DMS153 treated with DMSO at 0.1 percent for 48 hours (cell line): Measurements from ENCODE around the gene P3H4.

Experiments used
- DNase-seq: peaks from one replicate; lab custom pipeline; 2025; ENCODE audit not compliant: unreplicated experiment; lab: John Stamatoyannopoulos, UW

P3H4 gene

GRCh38 chr17:41772586-41773189, 39.1 kb downstream of the P3H4 start:
- no peak for DNase-seq

GRCh38 chr17:41772218-41772585, 39.5 kb downstream of the P3H4 start:
- peak; percentile 14 for DNase-seq

GRCh38 chr17:41771389-41772206, 40.2 kb downstream of the P3H4 start:
- no peak for DNase-seq

- no peak for DNase-seq
These were observed 41.8 kb downstream of the P3H4 start for GRCh38 chr17:41769985-41770384.

GRCh38 chr17:41769346-41769862, 42.3 kb downstream of the P3H4 start:
- no peak for DNase-seq

- no peak for DNase-seq
These were observed 43.0 kb downstream of the P3H4 start for GRCh38 chr17:41768682-41769288.

GRCh38 chr17:41767324-41768042, 44.3 kb downstream of the P3H4 start:
- no peak for DNase-seq

GRCh38 chr17:41766135-41766534, 45.6 kb downstream of the P3H4 start:
- DNase-seq: no peak

- DNase-seq: no peak
These were observed 48.4 kb downstream of the P3H4 start for GRCh38 chr17:41763327-41763726.

- no peak for DNase-seq
These were observed 48.9 kb downstream of the P3H4 start for GRCh38 chr17:41762841-41763240.

- DNase-seq: no peak
These were observed 49.4 kb downstream of the P3H4 start for GRCh38 chr17:41762391-41762790.

- DNase-seq: no peak
These were observed 50.9 kb downstream of the P3H4 start for GRCh38 chr17:41760878-41761277.

- no peak for DNase-seq
These were observed 53.1 kb downstream of the P3H4 start for GRCh38 chr17:41758601-41759000.

GRCh38 chr17:41754066-41754465, 57.7 kb downstream of the P3H4 start:
- DNase-seq: no peak
